HL-60 (cell line): ENCODE measurements around the gene METTL2B.

ENCODE experiments used
- DNase-seq, 2 experiments: peaks; one replicate each; pipeline ENCODE4 v3.0.0-alpha.2; 2010 to 2020; ENCODE audit warnings: low read depth in 1 of 2, low spot score in 1 of 2
- H3K27ac ChIP-seq: fragments of 250-450 bp; sonication (Bioruptor Pico); replicated peaks from 2 replicates; pipeline ENCODE4 v1.5.1; 2020; ENCODE audit warnings: mild to moderate bottlenecking, moderate library complexity
- H3K27me3 ChIP-seq: fragments of 250-450 bp; sonication (Bioruptor Pico); 2 replicates; pipeline ENCODE4 v1.5.1; 2021; ENCODE audit warnings: mild to moderate bottlenecking, moderate library complexity; ENCODE audit not compliant: insufficient read depth, poor library complexity, severe bottlenecking
- H3K4me3 ChIP-seq: replicated peaks from 2 replicates; pipeline ENCODE4 v1.5.1; 2011; ENCODE audit warnings: mild to moderate bottlenecking, control low read depth, low read length; ENCODE audit not compliant: insufficient read depth
- CTCF ChIP-seq: IDR thresholded peaks from one replicate; pipeline ENCODE4 v1.5.1; 2011; ENCODE audit warnings: low read length, control low read depth, inconsistent platforms; ENCODE audit not compliant: insufficient read depth
- GABPA ChIP-seq: IDR thresholded peaks from 2 replicates; pipeline ENCODE4 v1.6.1; 2012; ENCODE audit warnings: low read depth
- POLR2AphosphoS5 ChIP-seq: IDR thresholded peaks from 2 replicates; pipeline ENCODE4 v1.6.1; 2012; ENCODE audit warnings: low read depth
- REST ChIP-seq: IDR thresholded peaks from 2 replicates; pipeline ENCODE4 v1.6.1; 2012; ENCODE audit warnings: low read depth; ENCODE audit not compliant: insufficient replicate concordance
- SPI1 ChIP-seq: IDR thresholded peaks from 2 replicates; pipeline ENCODE4 v1.6.1; 2012; ENCODE audit warnings: low read depth, mild to moderate bottlenecking, borderline replicate concordance

Gene METTL2B

GRCh38 chr7:128453836-128454804, 22.4 kb upstream of the METTL2B start:
- DNase-seq = no peak
- no peak for TF ChIP-seq GABPA
- no peak for TF ChIP-seq CTCF
- TF ChIP-seq SPI1 = no peak
- no peak for TF ChIP-seq POLR2AphosphoS5
- no peak for TF ChIP-seq REST
- no peak overlapping the region for H3K4me3 ChIP-seq
- H3K27me3 ChIP-seq = no peaks in the 10 kb centered on the region
- no peak overlapping the region for H3K27ac ChIP-seq

GRCh38 chr7:128454808-128455542, 21.6 kb upstream of the METTL2B start:
- Histone ChIP-seq H3K4me3 (peak overlapping the region; percentile 99), H3K27me3 (no peaks in the 10 kb centered on the region), H3K27ac (peak overlapping the region; percentile 79)
- DNase-seq = no peak
- TF ChIP-seq CTCF (no peak), SPI1 (no peak), GABPA (no peak), POLR2AphosphoS5 (no peak), REST (no peak)

GRCh38 chr7:128455543-128456254, 20.8 kb upstream of the METTL2B start, which contains the start of gene HILPDA:
Gene HILPDA (plus strand): TSS chr7:128455878. CDS start chr7:128457269, 1,391 bp downstream.
- no peak for TF ChIP-seq REST
- TF ChIP-seq POLR2AphosphoS5 = peak; percentile 73
- no peak for TF ChIP-seq CTCF
- TF ChIP-seq GABPA = no peak
- no peak for TF ChIP-seq SPI1
- Histone ChIP-seq H3K27ac (peak within 1 kb of the TSS; percentile 79), H3K4me3 (peak within 1 kb of the TSS; percentile 99), H3K27me3 (no peaks in the 10 kb centered on the region)
- peak; percentile 86 to 92 for DNase-seq
